BE2C (cell line): Measurements from ENCODE around the gene ZFPM1.
A peak's percentile ranks its signal among the peaks of the same experiment; 100 is the strongest.

ENCODE experiments used
- DNase-seq: peaks from one replicate; pipeline ENCODE4 v3.0.0-alpha.2; 2020
- H3K27me3 ChIP-seq: fragments of 250-450 bp; sonication (Bioruptor Pico); 2 replicates; pipeline ENCODE4 v1.5.1; 2020; ENCODE audit warnings: mild to moderate bottlenecking
- H3K36me3 ChIP-seq: fragments of 250-450 bp; sonication (Bioruptor Pico); 2 replicates; pipeline ENCODE4 v1.5.1; 2020; ENCODE audit warnings: mild to moderate bottlenecking
- H3K4me1 ChIP-seq: fragments of 250-450 bp; sonication (Bioruptor Pico); 2 replicates; pipeline ENCODE4 v1.5.1; 2020
- H3K4me3 ChIP-seq: 2 replicates; pipeline ENCODE4 v1.5.1; 2011; ENCODE audit warnings: low read depth, low read length
- H3K9me3 ChIP-seq: fragments of 250-450 bp; sonication (Bioruptor Pico); 2 replicates; pipeline ENCODE4 v1.5.1; 2020
- CTCF ChIP-seq: IDR thresholded peaks from 2 replicates; pipeline ENCODE4 v1.5.1; 2012; ENCODE audit warnings: mild to moderate bottlenecking, low read depth, low read length

The ZFPM1 gene

GRCh38 chr16:88434746-88435145, 18.3 kb upstream of the ZFPM1 start:
- Histone ChIP-seq H3K27me3 (no peaks in the 10 kb centered on the region), H3K9me3 (no peaks in the 10 kb centered on the region), H3K4me1 (no peaks in the 10 kb centered on the region), H3K36me3 (no peaks in the 10 kb centered on the region), H3K4me3 (no peak overlapping the region)
- no peak for DNase-seq
- no peak for TF ChIP-seq CTCF

- Histone ChIP-seq H3K36me3 (no peaks in the 10 kb centered on the region), H3K4me1 (no peaks in the 10 kb centered on the region), H3K27me3 (no peaks in the 10 kb centered on the region), H3K4me3 (no peak overlapping the region), H3K9me3 (no peaks in the 10 kb centered on the region)
- no peak for TF ChIP-seq CTCF
- DNase-seq = no peak
These were observed 17.4 kb upstream of the ZFPM1 start for GRCh38 chr16:88435437-88436355.

- Histone ChIP-seq H3K27me3 (no peaks in the 10 kb centered on the region), H3K4me3 (no peak overlapping the region), H3K4me1 (no peaks in the 10 kb centered on the region), H3K9me3 (no peaks in the 10 kb centered on the region), H3K36me3 (no peaks in the 10 kb centered on the region)
- TF ChIP-seq CTCF = no peak
- DNase-seq = no peak
These were observed 16.3 kb upstream of the ZFPM1 start for GRCh38 chr16:88436796-88437195.

- no peaks in the 10 kb centered on the region for H3K36me3 ChIP-seq
- peak; percentile 84 for TF ChIP-seq CTCF
- H3K4me1 ChIP-seq = no peaks in the 10 kb centered on the region
- DNase-seq = peak; percentile 79
- H3K9me3 ChIP-seq = no peaks in the 10 kb centered on the region
- no peak overlapping the region for H3K4me3 ChIP-seq
- H3K27me3 ChIP-seq = no peaks in the 10 kb centered on the region
These were observed 15.6 kb upstream of the ZFPM1 start for GRCh38 chr16:88437367-88437964.

- H3K36me3 ChIP-seq = no peaks in the 10 kb centered on the region
- H3K4me3 ChIP-seq = no peak overlapping the region
- DNase-seq = no peak
- H3K9me3 ChIP-seq = no peaks in the 10 kb centered on the region
- no peaks in the 10 kb centered on the region for H3K27me3 ChIP-seq
- no peaks in the 10 kb centered on the region for H3K4me1 ChIP-seq
- no peak for TF ChIP-seq CTCF
These were observed 14.8 kb upstream of the ZFPM1 start for GRCh38 chr16:88438084-88438870.

GRCh38 chr16:88439016-88439415, 14.1 kb upstream of the ZFPM1 start:
- DNase-seq = no peak
- H3K9me3 ChIP-seq = no peaks in the 10 kb centered on the region
- no peak for TF ChIP-seq CTCF
- H3K36me3 ChIP-seq = no peaks in the 10 kb centered on the region
- H3K27me3 ChIP-seq = no peaks in the 10 kb centered on the region
- H3K4me3 ChIP-seq = no peak overlapping the region
- H3K4me1 ChIP-seq = no peaks in the 10 kb centered on the region
